ENCODE measurements around the gene N4BP2L2.

The N4BP2L2 gene

DNA sequence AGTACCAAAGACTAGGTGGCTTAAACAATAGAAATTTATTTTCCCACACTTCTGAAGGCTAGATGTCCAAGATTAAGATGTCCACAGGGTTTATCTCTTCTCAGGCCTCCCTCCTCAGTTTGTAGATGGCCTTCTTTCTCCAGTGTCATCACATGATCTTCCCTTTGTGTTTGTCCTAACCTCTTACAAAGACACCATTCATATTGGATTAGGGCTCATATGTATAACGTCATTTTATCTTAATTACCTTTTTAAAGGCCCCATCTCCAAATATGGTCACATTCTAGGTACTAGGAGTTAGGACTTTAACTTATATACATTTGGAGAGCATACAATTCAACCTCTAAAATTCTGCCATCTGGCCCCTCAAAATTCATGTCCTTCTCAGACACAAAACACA is 34.3 kb downstream of the N4BP2L2 start:
- no peak for DNase-seq (ENCODE audit: low spot score)
- no peak for TF ChIP-seq CTCF (IDR thresholded peaks at IDR 0.05; ENCODE audit: extremely low read depth, missing control alignments)

- no peak for TF ChIP-seq CTCF (IDR thresholded peaks at IDR 0.05; ENCODE audit: extremely low read depth, missing control alignments)
- no peak for DNase-seq (ENCODE audit: low spot score)
Measured at GRCh38 chr13:32503727-32504126, 34.9 kb downstream of the N4BP2L2 start.

DNA sequence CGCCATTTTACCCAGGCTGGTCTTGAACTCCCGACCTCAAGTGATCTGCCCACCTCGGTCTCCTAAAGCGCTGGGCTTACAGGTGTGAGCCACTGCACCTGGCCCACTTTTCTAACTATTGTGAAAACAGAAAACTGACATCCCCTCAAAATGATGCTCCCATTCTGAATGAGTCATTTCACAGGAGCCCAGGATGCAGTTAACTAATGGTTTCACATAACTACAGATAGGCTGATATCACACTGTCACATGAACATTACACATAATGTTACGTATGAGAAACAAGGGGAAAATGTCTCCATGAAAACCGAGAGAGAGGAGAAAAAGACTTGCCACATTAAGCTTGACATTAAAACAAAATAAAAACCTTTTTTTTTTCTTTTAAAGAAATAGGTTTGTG is 37.5 kb downstream of the N4BP2L2 start:
- DNase-seq (ENCODE audit: low spot score): no peak
- TF ChIP-seq CTCF (IDR thresholded peaks at IDR 0.05; ENCODE audit: extremely low read depth, missing control alignments): no peak

GRCh38 chr13:32499538-32500210 is 38.9 kb downstream of the N4BP2L2 start:
- TF ChIP-seq CTCF (IDR thresholded peaks at IDR 0.05; ENCODE audit: extremely low read depth, missing control alignments): no peak
- DNase-seq (ENCODE audit: low spot score): no peak

GRCh38 chr13:32497589-32497988 is 41.0 kb downstream of the N4BP2L2 start:
- DNase-seq (ENCODE audit: low spot score): no peak
- no peak for TF ChIP-seq CTCF (IDR thresholded peaks at IDR 0.05; ENCODE audit: extremely low read depth, missing control alignments)

GRCh38 chr13:32496599-32497160 is 41.9 kb downstream of the N4BP2L2 start:
- DNase-seq (ENCODE audit: low spot score): no peak
- no peak for TF ChIP-seq CTCF (IDR thresholded peaks at IDR 0.05; ENCODE audit: extremely low read depth, missing control alignments)

- no peak for DNase-seq (ENCODE audit: low spot score)
- no peak for TF ChIP-seq CTCF (IDR thresholded peaks at IDR 0.05; ENCODE audit: extremely low read depth, missing control alignments)
Measured at GRCh38 chr13:32495841-32496240, 42.8 kb downstream of the N4BP2L2 start.

Measured in GM20000 (cell line).